BE2C (cell line): ENCODE data around the gene GOLT1A.
A peak's percentile ranks its signal among the peaks of the same experiment; 100 is the strongest.

Experiments used
- DNase-seq: peaks from one replicate; pipeline ENCODE4 v3.0.0-alpha.2; 2020
- H3K27me3 ChIP-seq: fragments of 250-450 bp; sonication (Bioruptor Pico); 2 replicates; pipeline ENCODE4 v1.5.1; 2020; ENCODE audit warnings: mild to moderate bottlenecking
- H3K36me3 ChIP-seq: fragments of 250-450 bp; sonication (Bioruptor Pico); 2 replicates; pipeline ENCODE4 v1.5.1; 2020; ENCODE audit warnings: mild to moderate bottlenecking
- H3K4me1 ChIP-seq: fragments of 250-450 bp; sonication (Bioruptor Pico); 2 replicates; pipeline ENCODE4 v1.5.1; 2020
- H3K4me3 ChIP-seq: 2 replicates; pipeline ENCODE4 v1.5.1; 2011; ENCODE audit warnings: low read depth, low read length
- H3K9me3 ChIP-seq: fragments of 250-450 bp; sonication (Bioruptor Pico); 2 replicates; pipeline ENCODE4 v1.5.1; 2020
- TF ChIP-seq, protein P1 (sequence below): IDR thresholded peaks from 2 replicates; pipeline ENCODE4 v1.5.1; 2012; ENCODE audit warnings: mild to moderate bottlenecking, low read depth, low read length

GOLT1A gene

DNA sequence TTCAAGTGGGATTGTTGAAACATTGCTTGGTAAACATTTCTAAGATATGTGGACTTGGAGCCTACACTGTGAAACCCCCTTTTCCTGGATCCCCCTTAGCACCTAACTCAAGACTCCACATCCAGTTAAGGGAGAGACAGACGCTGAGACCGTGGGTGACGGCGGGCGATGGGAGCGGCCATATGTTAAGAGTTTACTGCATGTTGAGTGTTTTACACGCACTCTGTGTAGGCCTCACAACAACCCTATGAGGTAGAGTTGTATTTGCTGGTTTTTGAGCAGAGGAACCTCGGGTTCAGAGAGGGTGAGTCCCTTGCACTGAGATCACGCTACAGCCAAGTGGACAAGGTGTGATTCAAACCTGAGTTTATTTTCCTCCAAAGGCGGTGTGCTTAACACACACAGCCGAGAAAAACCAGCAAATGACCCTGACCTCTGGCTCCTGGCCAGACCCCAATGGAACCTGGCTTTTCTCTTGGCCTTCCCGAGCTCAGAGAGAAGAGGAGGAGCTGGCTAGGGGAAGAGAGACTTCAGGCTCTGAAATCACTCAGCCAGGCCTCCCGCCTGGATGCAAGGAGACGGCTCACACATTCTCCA is 46.9 kb upstream of the GOLT1A start:
- TF ChIP-seq, protein P1, sequence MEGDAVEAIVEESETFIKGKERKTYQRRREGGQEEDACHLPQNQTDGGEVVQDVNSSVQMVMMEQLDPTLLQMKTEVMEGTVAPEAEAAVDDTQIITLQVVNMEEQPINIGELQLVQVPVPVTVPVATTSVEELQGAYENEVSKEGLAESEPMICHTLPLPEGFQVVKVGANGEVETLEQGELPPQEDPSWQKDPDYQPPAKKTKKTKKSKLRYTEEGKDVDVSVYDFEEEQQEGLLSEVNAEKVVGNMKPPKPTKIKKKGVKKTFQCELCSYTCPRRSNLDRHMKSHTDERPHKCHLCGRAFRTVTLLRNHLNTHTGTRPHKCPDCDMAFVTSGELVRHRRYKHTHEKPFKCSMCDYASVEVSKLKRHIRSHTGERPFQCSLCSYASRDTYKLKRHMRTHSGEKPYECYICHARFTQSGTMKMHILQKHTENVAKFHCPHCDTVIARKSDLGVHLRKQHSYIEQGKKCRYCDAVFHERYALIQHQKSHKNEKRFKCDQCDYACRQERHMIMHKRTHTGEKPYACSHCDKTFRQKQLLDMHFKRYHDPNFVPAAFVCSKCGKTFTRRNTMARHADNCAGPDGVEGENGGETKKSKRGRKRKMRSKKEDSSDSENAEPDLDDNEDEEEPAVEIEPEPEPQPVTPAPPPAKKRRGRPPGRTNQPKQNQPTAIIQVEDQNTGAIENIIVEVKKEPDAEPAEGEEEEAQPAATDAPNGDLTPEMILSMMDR, result no peak
- no peak overlapping the region for H3K4me3 ChIP-seq
- H3K4me1 ChIP-seq, result peaks cover 31% of the 10 kb centered on the region
- H3K27me3 ChIP-seq, result no peaks in the 10 kb centered on the region
- DNase-seq, result no peak
- peaks cover 79% of the 10 kb centered on the region for H3K36me3 ChIP-seq
- H3K9me3 ChIP-seq, result no peaks in the 10 kb centered on the region

DNA sequence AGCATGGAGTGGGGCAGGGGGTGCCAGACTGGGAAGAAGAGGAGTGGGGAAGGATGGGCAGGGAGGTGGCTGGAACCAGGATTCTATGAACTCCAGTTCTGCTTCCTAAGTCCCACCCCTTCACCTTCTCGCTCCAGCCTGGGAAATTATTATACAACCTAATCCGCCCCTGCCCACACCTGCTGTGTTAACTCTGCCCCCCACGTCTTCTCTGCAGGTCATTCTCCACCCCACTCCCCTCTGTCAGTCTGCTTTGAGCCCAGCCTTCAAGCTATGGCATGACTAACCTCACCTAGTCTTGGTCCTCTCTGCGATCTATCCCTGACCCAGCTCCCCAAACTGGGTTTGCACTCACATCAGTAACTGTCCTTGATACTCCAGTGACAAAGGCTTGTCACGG is 46.0 kb upstream of the GOLT1A start:
- TF ChIP-seq, protein P1, result no peak
- H3K4me1 ChIP-seq, result peaks cover 26% of the 10 kb centered on the region
- H3K27me3 ChIP-seq, result no peaks in the 10 kb centered on the region
- H3K4me3 ChIP-seq, result no peak overlapping the region
- DNase-seq, result no peak
- H3K36me3 ChIP-seq, result peaks cover 79% of the 10 kb centered on the region
- no peaks in the 10 kb centered on the region for H3K9me3 ChIP-seq

DNA sequence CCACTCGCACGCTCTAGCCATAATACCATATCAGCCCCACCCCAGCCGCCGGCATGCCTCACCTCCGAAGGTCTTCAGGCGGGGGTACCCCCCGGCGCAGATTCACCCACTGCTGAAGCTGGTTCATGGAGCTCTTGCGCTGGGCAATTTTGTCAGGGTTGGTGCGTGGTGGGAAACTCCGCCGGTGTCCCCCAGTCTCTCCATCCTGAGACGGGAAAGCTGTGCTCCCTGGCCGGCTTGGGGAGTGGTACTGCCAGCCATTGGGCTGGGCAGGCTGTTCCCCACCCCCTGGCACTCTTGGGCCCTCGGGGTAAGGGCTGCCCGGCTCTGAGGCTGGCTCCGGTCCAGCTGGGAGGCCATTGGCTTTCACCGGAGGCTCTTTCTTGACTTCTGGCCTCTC is 45.4 kb upstream of the GOLT1A start:
- TF ChIP-seq, protein P1, result no peak
- DNase-seq, result no peak
- H3K4me1 ChIP-seq, result peaks cover 26% of the 10 kb centered on the region
- no peak overlapping the region for H3K4me3 ChIP-seq
- H3K27me3 ChIP-seq, result no peaks in the 10 kb centered on the region
- H3K36me3 ChIP-seq, result peaks cover 79% of the 10 kb centered on the region
- no peaks in the 10 kb centered on the region for H3K9me3 ChIP-seq

GRCh38 chr1:204258213-204259115 is 44.7 kb upstream of the GOLT1A start:
- TF ChIP-seq, protein P1, result peak; percentile 98
- no peaks in the 10 kb centered on the region for H3K27me3 ChIP-seq
- no peak overlapping the region for H3K4me3 ChIP-seq
- peaks cover 80% of the 10 kb centered on the region for H3K36me3 ChIP-seq
- peak; percentile 94 for DNase-seq
- peaks cover 19% of the 10 kb centered on the region for H3K4me1 ChIP-seq
- no peaks in the 10 kb centered on the region for H3K9me3 ChIP-seq

- H3K4me3 ChIP-seq, result no peak overlapping the region
- TF ChIP-seq, protein P1, result no peak
- no peak for DNase-seq
- no peaks in the 10 kb centered on the region for H3K27me3 ChIP-seq
- H3K36me3 ChIP-seq, result peaks cover 77% of the 10 kb centered on the region
- no peaks in the 10 kb centered on the region for H3K9me3 ChIP-seq
- H3K4me1 ChIP-seq, result peaks cover 10% of the 10 kb centered on the region
Measured at GRCh38 chr1:204257446-204257845, 43.7 kb upstream of the GOLT1A start.

DNA sequence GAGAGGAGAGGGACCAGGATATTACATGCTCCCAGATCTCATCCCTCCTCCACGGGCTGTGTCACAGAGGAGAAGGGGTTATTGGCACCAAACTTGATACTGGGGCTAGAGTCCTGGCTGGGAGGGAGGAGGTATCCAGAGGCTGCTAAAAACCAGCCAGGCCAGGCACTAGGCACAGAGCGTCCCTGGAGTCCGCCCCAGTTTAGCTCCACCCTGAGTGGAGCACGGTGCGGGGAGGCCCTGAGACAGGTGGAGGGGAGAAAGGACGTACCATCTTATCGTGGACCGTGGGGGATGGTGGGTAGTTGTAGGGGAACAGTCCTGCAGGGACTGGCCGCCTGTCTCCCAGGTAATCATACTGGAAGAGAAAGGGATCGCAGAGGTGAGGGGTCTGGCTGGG is 42.7 kb upstream of the GOLT1A start:
- Histone ChIP-seq H3K9me3 (no peaks in the 10 kb centered on the region), H3K4me1 (peaks cover 10% of the 10 kb centered on the region), H3K4me3 (no peak overlapping the region), H3K27me3 (no peaks in the 10 kb centered on the region), H3K36me3 (peaks cover 70% of the 10 kb centered on the region)
- DNase-seq, result no peak
- TF ChIP-seq, protein P1, result no peak
